Measurements from ENCODE around the gene ARHGAP6.

DNA sequence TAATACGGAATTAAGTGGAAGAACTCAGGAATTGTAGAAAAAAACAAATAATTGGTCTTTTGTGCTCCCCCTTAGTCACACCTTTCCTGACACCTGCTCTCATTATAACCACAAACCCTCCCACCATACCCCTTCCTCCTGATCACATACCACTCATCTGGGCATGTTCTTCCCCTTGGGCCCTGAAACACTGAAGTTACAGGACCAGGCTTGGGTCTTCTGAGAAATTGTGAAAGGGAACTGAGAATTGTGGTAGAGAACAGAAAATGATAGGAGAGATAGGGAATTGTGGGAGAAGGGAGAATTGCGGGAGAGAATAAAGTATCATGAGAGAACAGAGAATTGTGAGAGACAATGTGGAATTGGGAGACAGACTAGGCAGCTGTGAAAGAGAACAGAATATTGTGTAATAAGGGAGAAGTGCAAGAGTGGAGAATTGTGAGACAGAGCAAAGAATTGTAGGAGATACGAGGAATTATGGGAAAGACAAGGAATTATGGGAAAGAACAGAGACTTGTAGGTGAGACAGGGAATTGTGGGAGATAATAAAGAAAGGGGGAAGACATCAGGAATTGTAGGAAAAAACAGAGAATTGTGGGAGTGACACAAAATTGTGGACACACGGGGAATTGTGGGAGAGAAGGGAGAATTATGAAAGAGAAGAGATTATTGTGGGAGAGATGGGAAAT is 557.3 kb downstream of the ARHGAP6 start:
- no peak for TF ChIP-seq ZNF644 (CRISPR knock-in tag; IDR thresholded peaks at IDR 0.05; ENCODE audit: low read depth)
- TF ChIP-seq HDAC2 (CRISPR knock-in tag; IDR thresholded peaks at IDR 0.05): no peak
- TF ChIP-seq, protein P1, sequence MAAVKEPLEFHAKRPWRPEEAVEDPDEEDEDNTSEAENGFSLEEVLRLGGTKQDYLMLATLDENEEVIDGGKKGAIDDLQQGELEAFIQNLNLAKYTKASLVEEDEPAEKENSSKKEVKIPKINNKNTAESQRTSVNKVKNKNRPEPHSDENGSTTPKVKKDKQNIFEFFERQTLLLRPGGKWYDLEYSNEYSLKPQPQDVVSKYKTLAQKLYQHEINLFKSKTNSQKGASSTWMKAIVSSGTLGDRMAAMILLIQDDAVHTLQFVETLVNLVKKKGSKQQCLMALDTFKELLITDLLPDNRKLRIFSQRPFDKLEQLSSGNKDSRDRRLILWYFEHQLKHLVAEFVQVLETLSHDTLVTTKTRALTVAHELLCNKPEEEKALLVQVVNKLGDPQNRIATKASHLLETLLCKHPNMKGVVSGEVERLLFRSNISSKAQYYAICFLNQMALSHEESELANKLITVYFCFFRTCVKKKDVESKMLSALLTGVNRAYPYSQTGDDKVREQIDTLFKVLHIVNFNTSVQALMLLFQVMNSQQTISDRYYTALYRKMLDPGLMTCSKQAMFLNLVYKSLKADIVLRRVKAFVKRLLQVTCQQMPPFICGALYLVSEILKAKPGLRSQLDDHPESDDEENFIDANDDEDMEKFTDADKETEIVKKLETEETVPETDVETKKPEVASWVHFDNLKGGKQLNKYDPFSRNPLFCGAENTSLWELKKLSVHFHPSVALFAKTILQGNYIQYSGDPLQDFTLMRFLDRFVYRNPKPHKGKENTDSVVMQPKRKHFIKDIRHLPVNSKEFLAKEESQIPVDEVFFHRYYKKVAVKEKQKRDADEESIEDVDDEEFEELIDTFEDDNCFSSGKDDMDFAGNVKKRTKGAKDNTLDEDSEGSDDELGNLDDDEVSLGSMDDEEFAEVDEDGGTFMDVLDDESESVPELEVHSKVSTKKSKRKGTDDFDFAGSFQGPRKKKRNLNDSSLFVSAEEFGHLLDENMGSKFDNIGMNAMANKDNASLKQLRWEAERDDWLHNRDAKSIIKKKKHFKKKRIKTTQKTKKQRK (IDR thresholded peaks at IDR 0.05; ENCODE audit: low read length): no peak
- TF ChIP-seq SMARCC2 (IDR thresholded peaks at IDR 0.05): no peak

Data from HepG2 (cell line).